SU-DHL-6 (cell line): ENCODE measurements around the gene TACO1.

Experiments
- H2AFZ ChIP-seq: fragments of 200-600 bp; sonication (generic); 2 replicates; pipeline ENCODE4 v1.6.1; 2014; ENCODE audit warnings: low read depth, mild to moderate bottlenecking, moderate library complexity, mixed read lengths, antibody characterized with exemption, low read length; ENCODE audit not compliant: severe bottlenecking
- H3F3A ChIP-seq: fragments of 200-600 bp; shearing (Covaris generic); 2 replicates; pipeline ENCODE4 v1.6.0; 2016; ENCODE audit warnings: antibody characterized with exemption, mild to moderate bottlenecking; ENCODE audit not compliant: insufficient read depth
- H3K27ac ChIP-seq: fragments of 200-600 bp; sonication (generic); 2 replicates; pipeline ENCODE4 v1.5.1; 2016; ENCODE audit warnings: low read depth, mild to moderate bottlenecking, low read length, moderate library complexity, mixed read lengths
- H3K27me3 ChIP-seq: fragments of 200-600 bp; sonication (generic), shearing (Covaris generic); 2 replicates; pipeline ENCODE4 v1.6.0; 2014; ENCODE audit warnings: mild to moderate bottlenecking, low read length
- H3K36me3 ChIP-seq: fragments of 200-600 bp; sonication (generic); 2 replicates; pipeline ENCODE4 v1.6.1; 2014; ENCODE audit warnings: mild to moderate bottlenecking, low read length, mixed read lengths
- H3K4me2 ChIP-seq: fragments of 300-600, 200-600 bp; shearing (Covaris generic), sonication (generic); 2 replicates; pipeline ENCODE4 v1.6.0; 2014; ENCODE audit warnings: low read length, low read depth, mild to moderate bottlenecking; ENCODE audit not compliant: poor library complexity, severe bottlenecking
- H3K4me3 ChIP-seq: fragments of 200-600 bp; sonication (generic); 2 replicates; pipeline ENCODE4 v1.5.1; 2014; ENCODE audit warnings: antibody characterized with exemption, low read length, mild to moderate bottlenecking, mixed read lengths; ENCODE audit not compliant: insufficient read depth, poor library complexity, severe bottlenecking
- H3K79me2 ChIP-seq: fragments of 200-600 bp; sonication (generic); 2 replicates; pipeline ENCODE4 v1.6.1; 2014; ENCODE audit warnings: mild to moderate bottlenecking, low read length, moderate library complexity; ENCODE audit not compliant: insufficient read depth
- H3K9ac ChIP-seq: fragments of 200-600 bp; sonication (generic); 2 replicates; pipeline ENCODE4 v1.7.0; 2014; ENCODE audit warnings: mild to moderate bottlenecking, low read length
- H3K9me2 ChIP-seq: fragments of 200-600 bp; sonication (generic); replicated peaks from 2 replicates; pipeline ENCODE4 v1.6.1; 2014; ENCODE audit warnings: low read length; ENCODE audit not compliant: insufficient read depth
- H3K9me3 ChIP-seq: fragments of 200-600 bp; sonication (generic); 2 replicates; pipeline ENCODE4 v1.6.1; 2014; ENCODE audit warnings: low read length, mixed read lengths; ENCODE audit not compliant: insufficient read depth
- H4K20me1 ChIP-seq: fragments of 200-600 bp; sonication (generic); 2 replicates; pipeline ENCODE4 v1.6.1; 2014; ENCODE audit warnings: low read depth, mild to moderate bottlenecking, antibody characterized with exemption, low read length, moderate library complexity, mixed read lengths
- CTCF ChIP-seq: fragments of 200-600 bp; sonication (generic); IDR thresholded peaks from one replicate; pipeline ENCODE4 v1.5.1; 2017; ENCODE audit warnings: antibody characterized with exemption, mild to moderate bottlenecking, low read length, moderate library complexity; ENCODE audit not compliant: insufficient read depth, poor library complexity, severe bottlenecking
- EZH2phosphoT487 ChIP-seq: fragments of 200-600 bp; sonication (generic), shearing (Covaris generic); conservative IDR thresholded peaks from 2 replicates; pipeline ENCODE4 v1.6.1; 2018; ENCODE audit warnings: mild to moderate bottlenecking, antibody characterized with exemption, low read length, moderate library complexity, mixed read lengths

TACO1 gene

DNA sequence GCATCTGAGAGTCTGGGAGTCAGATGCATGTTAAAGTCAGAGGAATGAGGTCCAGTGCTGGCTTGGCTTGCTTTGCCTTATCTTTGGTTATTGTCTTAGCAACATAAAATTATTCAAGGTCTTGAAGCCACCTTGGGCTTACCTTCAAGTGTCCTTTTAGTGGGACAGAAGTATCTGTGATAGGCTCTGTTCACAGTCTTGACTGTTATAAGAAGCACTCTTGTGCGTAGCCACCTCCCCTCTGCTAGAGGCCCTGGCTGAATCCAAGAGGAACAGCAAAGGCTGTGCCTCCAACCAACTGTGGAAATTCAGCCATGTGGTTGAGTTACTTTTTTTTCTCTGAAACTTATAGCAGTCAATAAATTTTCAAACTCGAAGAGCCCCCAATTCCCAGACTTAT is 13.0 kb downstream of the TACO1 start:
- no peaks in the 10 kb centered on the region for H3K9me3 ChIP-seq
- no peaks in the 10 kb centered on the region for H4K20me1 ChIP-seq
- no peaks in the 10 kb centered on the region for H3K9me2 ChIP-seq
- H3K79me2 ChIP-seq = no peaks in the 10 kb centered on the region
- H3F3A ChIP-seq = no peaks in the 10 kb centered on the region
- no peak overlapping the region for H3K27ac ChIP-seq
- no peaks in the 10 kb centered on the region; the same call in 1 of the 2 replicates for H3K36me3 ChIP-seq
- H3K4me3 ChIP-seq = no peak overlapping the region
- H2AFZ ChIP-seq = no peak overlapping the region
- TF ChIP-seq CTCF (no peak), EZH2phosphoT487 (no peak)
- no peaks in the 10 kb centered on the region for H3K27me3 ChIP-seq
- no peak overlapping the region for H3K4me2 ChIP-seq
- no peak overlapping the region for H3K9ac ChIP-seq

DNA sequence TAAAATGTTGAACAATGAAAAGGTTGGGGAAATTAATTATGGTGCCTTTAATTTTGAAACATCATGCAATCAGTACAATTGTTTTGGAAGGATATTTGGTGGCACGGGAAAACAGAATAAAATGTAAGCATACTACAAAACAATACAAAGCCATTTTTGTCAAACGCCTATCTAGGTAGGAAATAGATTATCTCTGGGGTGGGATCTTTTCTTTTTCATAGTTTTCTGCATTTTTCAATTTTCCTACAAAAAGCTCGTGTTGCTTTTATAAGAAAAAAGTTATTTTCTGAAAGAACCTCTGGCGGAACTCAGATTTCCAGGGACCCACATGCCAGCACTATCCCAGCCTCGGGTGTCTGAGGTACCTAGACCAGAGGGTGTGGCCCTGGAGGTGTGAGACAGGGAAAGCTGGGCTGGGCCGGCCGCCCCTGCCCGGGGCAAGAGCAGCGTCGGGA is 20.6 kb downstream of the TACO1 start:
- peak overlapping the region; percentile 86 for H2AFZ ChIP-seq
- TF ChIP-seq EZH2phosphoT487 = no peak
- TF ChIP-seq CTCF = no peak
- peak overlapping the region; percentile 37 for H3K27ac ChIP-seq
- H4K20me1 ChIP-seq = peaks cover 17% of the 10 kb centered on the region
- H3K79me2 ChIP-seq = peaks cover 22% of the 10 kb centered on the region; the same call in 1 of the 2 replicates
- H3K4me2 ChIP-seq = peak overlapping the region; percentile 91
- H3K4me3 ChIP-seq = peak overlapping the region; percentile 62
- peaks cover 18% of the 10 kb centered on the region; the same call in 1 of the 2 replicates for H3F3A ChIP-seq
- H3K9ac ChIP-seq = peak overlapping the region; percentile 77
- H3K9me3 ChIP-seq = no peaks in the 10 kb centered on the region
- no peaks in the 10 kb centered on the region for H3K27me3 ChIP-seq
- H3K36me3 ChIP-seq = no peaks in the 10 kb centered on the region
- H3K9me2 ChIP-seq = no peaks in the 10 kb centered on the region

GRCh38 chr17:63621684-63622573 is 21.2 kb downstream of the TACO1 start, which contains the start of gene MAP3K3:
Gene MAP3K3, plus strand, starts transcription at chr17:63622417. Its CDS starts 343 bp downstream, at chr17:63622760.
- Histone ChIP-seq H3K9me3 (no peaks in the 10 kb centered on the region), H3K36me3 (no peaks in the 10 kb centered on the region), H3K9ac (peak within 1 kb of the TSS; percentile 77), H3K4me2 (peak within 1 kb of the TSS; percentile 91), H4K20me1 (peaks cover 17% of the 10 kb centered on the region), H3K9me2 (no peaks in the 10 kb centered on the region), H3K27ac (peak within 1 kb of the TSS; percentile 48), H3K27me3 (no peaks in the 10 kb centered on the region), H3K4me3 (peak within 1 kb of the TSS; percentile 76), H2AFZ (peak within 1 kb of the TSS; percentile 86), H3F3A (peaks cover 18% of the 10 kb centered on the region; the same call in 1 of the 2 replicates), H3K79me2 (peaks cover 22% of the 10 kb centered on the region)
- TF ChIP-seq EZH2phosphoT487 (no peak), CTCF (no peak)
